Ishikawa (cell line): ENCODE data around the gene L1TD1.
A peak's percentile ranks its signal among the peaks of the same experiment; 100 is the strongest.

Source experiments
- CEBPB ChIP-seq: IDR thresholded peaks from 2 replicates; pipeline ENCODE4 v1.6.1; 2012
- CREB1 ChIP-seq: IDR thresholded peaks from 2 replicates; pipeline ENCODE4 v1.6.1; 2012; ENCODE audit warnings: low read depth
- EGR1 ChIP-seq: IDR thresholded peaks from 2 replicates; pipeline ENCODE4 v1.6.1; 2012
- EP300 ChIP-seq: IDR thresholded peaks from 2 replicates; pipeline ENCODE4 v1.6.1; 2012; ENCODE audit warnings: borderline replicate concordance
- FOXM1 ChIP-seq: IDR thresholded peaks from 2 replicates; pipeline ENCODE4 v1.6.1; 2012; ENCODE audit warnings: low read depth, borderline replicate concordance
- NFIC ChIP-seq: IDR thresholded peaks from 2 replicates; pipeline ENCODE4 v1.6.1; 2012
- RAD21 ChIP-seq: IDR thresholded peaks from 2 replicates; pipeline ENCODE4 v1.6.1; 2012; ENCODE audit warnings: low read depth
- TAF1 ChIP-seq: IDR thresholded peaks from 2 replicates; pipeline ENCODE4 v1.6.1; 2012; ENCODE audit warnings: low read depth, mild to moderate bottlenecking
- TCF12 ChIP-seq: IDR thresholded peaks from 2 replicates; pipeline ENCODE4 v1.6.1; 2012; ENCODE audit warnings: low read depth
- TEAD4 ChIP-seq: IDR thresholded peaks from 2 replicates; pipeline ENCODE4 v1.6.1; 2012
- YY1 ChIP-seq: IDR thresholded peaks from 2 replicates; pipeline ENCODE4 v1.6.1; 2012; ENCODE audit warnings: low read depth
- ZBTB7A ChIP-seq: IDR thresholded peaks from 2 replicates; pipeline ENCODE4 v1.6.1; 2012; ENCODE audit warnings: low read depth
- TF ChIP-seq, protein P1 (sequence below): IDR thresholded peaks from 2 replicates; pipeline ENCODE4 v1.6.1; 2012
- TF ChIP-seq, protein P2 (sequence below): IDR thresholded peaks from 2 replicates; pipeline ENCODE4 v1.6.1; 2012; ENCODE audit warnings: low read depth, mild to moderate bottlenecking
- TF ChIP-seq, protein P3 (sequence below): IDR thresholded peaks from 2 replicates; pipeline ENCODE4 v1.6.1; 2012

The L1TD1 gene

DNA sequence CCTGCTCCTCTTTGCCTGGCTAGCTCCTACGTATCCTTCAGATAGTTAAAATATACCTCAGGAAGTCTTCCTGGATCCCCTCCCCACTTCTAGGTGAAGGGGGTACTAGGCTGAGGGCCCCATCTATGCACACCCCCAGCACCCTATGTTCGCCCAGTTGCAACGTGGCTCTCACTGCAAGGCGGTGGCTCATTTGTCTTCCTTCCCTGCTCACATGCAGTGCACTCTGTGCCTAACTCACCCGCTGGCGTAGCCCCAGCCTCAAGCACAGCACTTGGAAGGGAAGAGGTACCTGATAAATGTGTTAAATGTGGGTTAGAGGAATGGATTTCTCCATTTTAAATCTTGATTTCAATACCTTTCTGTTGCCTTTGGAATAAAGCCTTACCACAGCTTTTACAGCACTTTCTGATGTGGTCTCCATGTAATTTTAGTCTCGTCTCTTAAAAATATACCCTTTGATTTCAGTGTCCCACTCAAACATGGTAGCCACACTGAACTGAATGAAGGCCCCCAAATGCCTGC lies 39.3 kb downstream of the L1TD1 start:
- TF ChIP-seq TCF12 (no peak), CREB1 (no peak)

DNA sequence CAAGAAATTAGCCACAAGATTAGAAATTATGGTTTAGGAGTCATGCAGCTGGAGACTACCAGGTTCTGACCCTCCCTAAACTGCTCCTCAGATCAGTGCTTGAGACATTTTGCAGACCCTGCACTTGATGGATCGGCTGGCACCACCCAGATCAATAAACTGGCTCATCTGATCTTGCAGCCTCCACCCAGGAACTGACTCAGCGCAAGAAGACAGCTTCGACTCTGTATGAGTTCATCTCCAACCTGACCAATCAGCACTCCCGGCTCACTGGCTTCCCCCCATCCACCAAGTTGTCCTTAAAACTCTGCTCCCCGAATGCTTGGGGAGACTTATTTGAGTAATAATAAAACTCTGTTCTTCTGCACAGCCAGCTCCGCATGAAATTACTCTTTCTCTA lies 40.0 kb downstream of the L1TD1 start:
- no peak for TF ChIP-seq RAD21
- no peak for TF ChIP-seq YY1
- no peak for TF ChIP-seq FOXM1
- TF ChIP-seq TCF12, result no peak

DNA sequence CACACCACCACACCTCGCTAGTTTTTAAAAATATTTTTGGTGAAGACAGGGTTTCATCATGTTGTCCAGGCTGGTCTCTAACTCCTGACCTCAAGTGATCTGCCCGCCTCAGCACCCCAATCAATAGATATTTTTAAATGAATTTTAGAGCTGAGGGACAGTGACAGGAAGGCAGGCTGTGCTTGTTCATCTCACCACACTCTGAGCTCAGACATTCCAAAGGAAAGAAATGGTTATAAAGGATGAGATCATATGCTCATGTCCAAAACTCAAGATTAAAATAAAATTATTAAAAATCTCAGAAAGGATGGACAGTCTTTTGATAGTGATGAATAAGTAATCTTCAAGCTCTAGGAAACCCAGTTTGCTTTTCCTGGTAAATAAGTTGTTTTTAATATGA lies 40.9 kb downstream of the L1TD1 start:
- TF ChIP-seq EP300 (no peak), FOXM1 (no peak), NFIC (no peak), CREB1 (no peak), TEAD4 (no peak), EGR1 (no peak), CEBPB (no peak), TCF12 (no peak), TAF1 (no peak), YY1 (no peak), RAD21 (no peak), ZBTB7A (no peak)
- TF ChIP-seq, protein P1, sequence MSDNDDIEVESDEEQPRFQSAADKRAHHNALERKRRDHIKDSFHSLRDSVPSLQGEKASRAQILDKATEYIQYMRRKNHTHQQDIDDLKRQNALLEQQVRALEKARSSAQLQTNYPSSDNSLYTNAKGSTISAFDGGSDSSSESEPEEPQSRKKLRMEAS, result no peak
- TF ChIP-seq, protein P2, sequence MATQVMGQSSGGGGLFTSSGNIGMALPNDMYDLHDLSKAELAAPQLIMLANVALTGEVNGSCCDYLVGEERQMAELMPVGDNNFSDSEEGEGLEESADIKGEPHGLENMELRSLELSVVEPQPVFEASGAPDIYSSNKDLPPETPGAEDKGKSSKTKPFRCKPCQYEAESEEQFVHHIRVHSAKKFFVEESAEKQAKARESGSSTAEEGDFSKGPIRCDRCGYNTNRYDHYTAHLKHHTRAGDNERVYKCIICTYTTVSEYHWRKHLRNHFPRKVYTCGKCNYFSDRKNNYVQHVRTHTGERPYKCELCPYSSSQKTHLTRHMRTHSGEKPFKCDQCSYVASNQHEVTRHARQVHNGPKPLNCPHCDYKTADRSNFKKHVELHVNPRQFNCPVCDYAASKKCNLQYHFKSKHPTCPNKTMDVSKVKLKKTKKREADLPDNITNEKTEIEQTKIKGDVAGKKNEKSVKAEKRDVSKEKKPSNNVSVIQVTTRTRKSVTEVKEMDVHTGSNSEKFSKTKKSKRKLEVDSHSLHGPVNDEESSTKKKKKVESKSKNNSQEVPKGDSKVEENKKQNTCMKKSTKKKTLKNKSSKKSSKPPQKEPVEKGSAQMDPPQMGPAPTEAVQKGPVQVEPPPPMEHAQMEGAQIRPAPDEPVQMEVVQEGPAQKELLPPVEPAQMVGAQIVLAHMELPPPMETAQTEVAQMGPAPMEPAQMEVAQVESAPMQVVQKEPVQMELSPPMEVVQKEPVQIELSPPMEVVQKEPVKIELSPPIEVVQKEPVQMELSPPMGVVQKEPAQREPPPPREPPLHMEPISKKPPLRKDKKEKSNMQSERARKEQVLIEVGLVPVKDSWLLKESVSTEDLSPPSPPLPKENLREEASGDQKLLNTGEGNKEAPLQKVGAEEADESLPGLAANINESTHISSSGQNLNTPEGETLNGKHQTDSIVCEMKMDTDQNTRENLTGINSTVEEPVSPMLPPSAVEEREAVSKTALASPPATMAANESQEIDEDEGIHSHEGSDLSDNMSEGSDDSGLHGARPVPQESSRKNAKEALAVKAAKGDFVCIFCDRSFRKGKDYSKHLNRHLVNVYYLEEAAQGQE, result no peak
- TF ChIP-seq, protein P3, sequence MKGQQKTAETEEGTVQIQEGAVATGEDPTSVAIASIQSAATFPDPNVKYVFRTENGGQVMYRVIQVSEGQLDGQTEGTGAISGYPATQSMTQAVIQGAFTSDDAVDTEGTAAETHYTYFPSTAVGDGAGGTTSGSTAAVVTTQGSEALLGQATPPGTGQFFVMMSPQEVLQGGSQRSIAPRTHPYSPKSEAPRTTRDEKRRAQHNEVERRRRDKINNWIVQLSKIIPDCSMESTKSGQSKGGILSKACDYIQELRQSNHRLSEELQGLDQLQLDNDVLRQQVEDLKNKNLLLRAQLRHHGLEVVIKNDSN, result no peak

DNA sequence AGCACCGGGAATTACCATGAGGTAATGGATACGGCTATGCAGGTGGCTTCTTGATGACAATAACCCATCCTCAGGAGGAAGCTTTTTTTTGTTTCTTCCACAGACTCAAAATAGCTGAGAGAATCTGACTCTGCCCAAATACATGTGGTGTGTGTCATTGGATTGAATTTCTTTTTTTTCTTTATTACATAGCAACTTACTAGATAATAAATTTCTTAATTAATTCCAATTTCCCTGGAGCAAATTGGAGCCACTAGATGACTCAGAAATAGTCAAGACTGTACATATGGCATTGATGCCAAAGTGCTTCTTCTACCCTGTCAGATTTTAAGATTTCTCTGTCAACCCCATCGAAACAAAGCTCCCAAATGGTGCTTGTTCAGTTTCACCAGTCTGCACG lies 42.7 kb downstream of the L1TD1 start:
- no peak for TF ChIP-seq NFIC
- no peak for TF ChIP-seq EP300
- TF ChIP-seq CEBPB, result no peak
- no peak for TF ChIP-seq TCF12

DNA sequence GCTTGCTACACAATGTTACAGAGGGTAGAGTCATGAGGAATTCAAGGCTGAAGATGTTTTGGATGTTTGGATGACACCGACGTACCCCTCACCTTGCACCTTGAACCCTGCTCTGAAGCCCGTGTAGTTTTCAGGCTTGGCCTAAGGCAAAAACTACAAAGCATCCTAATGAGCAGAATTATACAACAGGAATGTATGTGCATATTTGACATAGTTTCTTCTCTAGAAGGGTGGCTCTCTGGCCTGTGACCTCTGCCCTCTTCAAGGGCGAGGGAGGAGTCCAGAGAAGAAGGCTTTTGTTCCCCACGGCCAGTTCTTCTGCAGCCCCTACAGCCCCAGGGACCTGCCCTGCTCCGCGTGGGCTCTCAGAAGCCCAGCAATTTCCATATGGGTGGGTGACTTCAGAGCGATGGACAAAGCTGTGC lies 43.3 kb downstream of the L1TD1 start:
- TF ChIP-seq TEAD4 (peak; percentile 70; the same call in 1 of the 2 replicates), TCF12 (no peak), CREB1 (no peak)

DNA sequence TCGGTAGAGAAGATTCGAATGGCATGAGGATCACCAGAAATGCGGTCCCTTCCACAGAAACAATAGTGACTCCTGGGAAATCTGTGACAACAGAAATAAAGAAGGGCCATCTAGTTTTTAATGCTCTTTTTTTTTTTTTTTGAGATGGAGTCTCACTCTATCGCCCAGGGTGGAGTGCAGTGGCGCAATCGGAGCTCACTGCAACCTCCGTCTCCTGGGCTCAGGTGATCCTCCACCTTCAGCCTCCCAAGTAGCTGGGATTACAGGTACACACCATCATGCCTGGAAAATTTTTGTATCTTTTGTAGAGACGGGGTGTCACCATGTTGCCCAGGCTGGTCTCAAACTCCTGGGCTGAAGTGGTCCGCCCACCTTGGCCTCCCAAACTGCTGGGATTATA lies 43.9 kb downstream of the L1TD1 start:
- TF ChIP-seq CEBPB, result no peak
- TF ChIP-seq YY1, result no peak
- TF ChIP-seq, protein P2, result no peak
- TF ChIP-seq ZBTB7A, result no peak
- TF ChIP-seq TCF12, result no peak
- no peak for TF ChIP-seq TAF1

DNA sequence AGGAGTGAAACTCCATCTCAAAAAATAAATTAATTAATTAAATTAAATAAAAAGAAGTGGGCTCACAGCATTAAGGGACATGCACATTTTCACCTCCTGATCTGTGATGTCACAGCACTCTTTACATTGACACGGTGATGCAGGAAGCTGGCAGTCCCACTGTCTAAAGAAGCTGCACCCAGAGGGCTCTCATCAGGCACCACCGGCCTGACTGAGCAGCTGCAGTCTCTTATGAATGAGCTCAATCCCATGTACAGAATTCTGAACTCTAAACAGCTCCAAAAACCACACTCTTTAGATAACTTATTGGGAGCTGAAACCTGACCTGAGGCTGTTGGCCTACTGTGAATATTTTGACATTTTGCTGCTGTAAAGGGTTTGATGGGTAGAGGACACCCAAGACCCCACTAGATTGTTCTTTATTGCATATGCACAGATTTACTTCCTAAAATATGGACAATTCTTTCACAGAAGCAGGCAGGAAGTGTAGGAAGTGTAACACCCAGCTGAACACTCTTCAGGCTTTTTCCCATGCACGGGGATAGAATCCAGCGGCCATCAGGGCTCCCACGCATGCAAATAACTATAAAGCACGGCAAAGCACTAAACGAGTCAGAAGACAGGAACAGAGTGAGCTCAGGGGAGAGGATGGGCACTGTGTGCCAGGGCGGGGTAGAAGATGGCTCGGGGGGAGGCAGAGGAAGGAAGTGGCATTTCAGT lies 46.2 kb downstream of the L1TD1 start:
- no peak for TF ChIP-seq NFIC

DNA sequence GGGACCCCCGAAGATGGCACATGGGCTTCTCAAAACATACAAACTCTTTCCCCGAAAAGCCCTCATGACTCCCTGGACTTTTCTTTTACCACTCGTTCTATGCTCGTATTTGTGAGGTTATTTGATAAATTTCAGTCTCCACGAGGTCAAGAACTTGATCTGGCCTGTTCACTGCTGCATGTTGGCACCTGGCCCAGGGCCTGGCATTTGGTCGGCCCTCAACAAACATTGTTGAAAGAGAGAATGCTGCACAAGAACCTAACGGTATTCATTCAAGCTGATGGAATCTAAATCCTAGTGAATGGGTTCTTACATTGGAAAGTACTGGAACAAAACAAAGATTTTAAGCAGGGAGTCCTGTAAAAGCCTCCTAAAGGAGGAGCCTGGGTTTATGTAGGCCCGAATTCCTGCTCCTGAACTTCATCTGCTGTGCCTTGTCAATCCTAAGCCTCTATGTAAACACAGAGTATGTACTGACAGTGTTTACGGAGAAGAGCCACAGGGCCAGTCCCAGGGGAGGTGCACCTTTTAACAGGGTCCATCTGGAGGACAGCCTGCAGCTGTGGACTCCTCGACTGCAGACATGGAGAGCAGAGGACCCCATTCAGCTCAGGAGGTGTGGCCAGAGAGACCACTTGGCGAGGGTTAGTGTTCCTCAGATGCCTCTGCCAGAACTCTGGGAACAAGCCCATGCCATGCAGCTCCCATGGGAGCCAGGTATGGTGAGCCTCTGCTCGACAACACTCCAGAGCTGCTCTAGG lies 46.9 kb downstream of the L1TD1 start:
- no peak for TF ChIP-seq TCF12
- 0 out of 2 replicates have a peak, but pooled peaks have one; percentile 23 for TF ChIP-seq NFIC
- TF ChIP-seq EGR1, result no peak
